ENCODE data around the gene RASGRP4.
A peak's percentile ranks its signal among the peaks of the same experiment; 100 is the strongest.

Gene RASGRP4

GRCh38 chr19:38424272-38424671 lies 1.7 kb downstream of the RASGRP4 start:
- H2AFZ ChIP-seq (ENCODE audit: low read length) = no peak overlapping the region
- H3K9me3 ChIP-seq (replicated peaks in 1 of 2; ENCODE audit: control insufficient read depth in 2 of 2, insufficient read depth in 1 of 2, low read depth in 1 of 2, low read length in 2 of 2) = no peaks in the 10 kb centered on the region
- no peaks in the 10 kb centered on the region for H3K36me3 ChIP-seq (replicated peaks in 1 of 2; ENCODE audit: control insufficient read depth in 2 of 2, insufficient read depth in 2 of 2, low read length in 2 of 2)
- H4K91ac ChIP-seq (ENCODE audit: low read depth, low read length, poor library complexity) = no peak overlapping the region
- no peak overlapping the region for H3K4me2 ChIP-seq (ENCODE audit: insufficient read depth, low read length, poor library complexity, severe bottlenecking)
- H2AK5ac ChIP-seq (ENCODE audit: low read depth, low read length) = no peak overlapping the region
- peaks cover 0 to 22% (median 0%) of the 10 kb centered on the region in 3 experiments for H3K27me3 ChIP-seq (ENCODE audit: control insufficient read depth in 3 of 3, insufficient read depth in 3 of 3, low read depth in 1 of 3, low read length in 3 of 3)
- H2BK12ac ChIP-seq (ENCODE audit: low read length) = no peak overlapping the region
- no peak overlapping the region for H3K27ac ChIP-seq (replicated peaks; ENCODE audit: low read length)
- H3K4me1 ChIP-seq (ENCODE audit: control insufficient read depth in 2 of 2, insufficient read depth in 1 of 2, low read depth in 1 of 2, low read length in 2 of 2) = peaks cover 0 to 2% of the 10 kb centered on the region in 2 donors
- H4K8ac ChIP-seq (ENCODE audit: low read depth, low read length) = no peak overlapping the region
- H3K4me3 ChIP-seq (ENCODE audit: low read length in 2 of 2) = no peak overlapping the region
- no peak overlapping the region for H2BK120ac ChIP-seq (ENCODE audit: low read depth, low read length)
- no peak overlapping the region for H2BK15ac ChIP-seq (ENCODE audit: low read length)
- H3K18ac ChIP-seq (ENCODE audit: low read length) = no peak overlapping the region
- H3K79me1 ChIP-seq (ENCODE audit: low read depth, low read length) = no peaks in the 10 kb centered on the region
- no peak for DNase-seq (ENCODE audit: low spot score)
- no peak overlapping the region for H3K23ac ChIP-seq (ENCODE audit: low read depth, low read length, poor library complexity)
- WGBS, 2 donors (ENCODE audit: extremely low coverage in 2 of 2, insufficient read length in 2 of 2, insufficient replicate concordance in 1 of 2) = no CpG with 5 or more reads among the region's 5 CpGs
- no peak overlapping the region for H3K9ac ChIP-seq (ENCODE audit: low read depth, low read length, poor library complexity)
- H3K14ac ChIP-seq (ENCODE audit: low read length) = no peak overlapping the region
- no peak overlapping the region for H2BK5ac ChIP-seq (ENCODE audit: low read length)
- no peak overlapping the region for H3K4ac ChIP-seq (ENCODE audit: low read length)

GRCh38 chr19:38422438-38422837 lies 3.6 kb downstream of the RASGRP4 start:
- Histone ChIP-seq H3K27ac (replicated peaks; ENCODE audit: low read length) (no peak overlapping the region), H3K4ac (ENCODE audit: low read length) (no peak overlapping the region), H2AFZ (ENCODE audit: low read length) (no peak overlapping the region), H3K18ac (ENCODE audit: low read length) (no peak overlapping the region), H4K91ac (ENCODE audit: low read depth, low read length, poor library complexity) (no peak overlapping the region), H3K79me1 (ENCODE audit: low read depth, low read length) (no peaks in the 10 kb centered on the region), H3K9me3 (replicated peaks in 1 of 2; ENCODE audit: control insufficient read depth in 2 of 2, insufficient read depth in 1 of 2, low read depth in 1 of 2, low read length in 2 of 2) (no peaks in the 10 kb centered on the region), H2BK12ac (ENCODE audit: low read length) (no peak overlapping the region), H3K4me1 (ENCODE audit: control insufficient read depth in 2 of 2, insufficient read depth in 1 of 2, low read depth in 1 of 2, low read length in 2 of 2) (peaks cover 0 to 8% of the 10 kb centered on the region in 2 donors), H3K14ac (ENCODE audit: low read length) (no peak overlapping the region), H3K36me3 (replicated peaks in 1 of 2; ENCODE audit: control insufficient read depth in 2 of 2, insufficient read depth in 2 of 2, low read length in 2 of 2) (no peaks in the 10 kb centered on the region), H4K8ac (ENCODE audit: low read depth, low read length) (no peak overlapping the region), H2BK120ac (ENCODE audit: low read depth, low read length) (no peak overlapping the region), H3K23ac (ENCODE audit: low read depth, low read length, poor library complexity) (no peak overlapping the region), H2AK5ac (ENCODE audit: low read depth, low read length) (no peak overlapping the region), H3K4me2 (ENCODE audit: insufficient read depth, low read length, poor library complexity, severe bottlenecking) (no peak overlapping the region), H3K27me3 (ENCODE audit: control insufficient read depth in 3 of 3, insufficient read depth in 3 of 3, low read depth in 1 of 3, low read length in 3 of 3) (peaks cover 0 to 39% (median 5%) of the 10 kb centered on the region in 3 experiments), H3K4me3 (ENCODE audit: low read length in 2 of 2) (no peak overlapping the region), H2BK5ac (ENCODE audit: low read length) (no peak overlapping the region), H2BK15ac (ENCODE audit: low read length) (no peak overlapping the region), H3K9ac (ENCODE audit: low read depth, low read length, poor library complexity) (no peak overlapping the region)
- DNase-seq (ENCODE audit: low spot score) = no peak
- no CpG with 5 or more reads among the region's 7 CpGs for WGBS, 2 donors (ENCODE audit: extremely low coverage in 2 of 2, insufficient read length in 2 of 2, insufficient replicate concordance in 1 of 2)

- WGBS, 2 donors (ENCODE audit: extremely low coverage in 2 of 2, insufficient read length in 2 of 2, insufficient replicate concordance in 1 of 2) = no CpG with 5 or more reads among the region's 14 CpGs
- Histone ChIP-seq H3K4me3 (ENCODE audit: low read length in 2 of 2) (no peak overlapping the region), H3K27ac (replicated peaks; ENCODE audit: low read length) (no peak overlapping the region), H2BK5ac (ENCODE audit: low read length) (peak overlapping the region; percentile 22), H2BK12ac (ENCODE audit: low read length) (no peak overlapping the region), H3K36me3 (replicated peaks in 1 of 2; ENCODE audit: control insufficient read depth in 2 of 2, insufficient read depth in 2 of 2, low read length in 2 of 2) (no peaks in the 10 kb centered on the region), H3K9ac (ENCODE audit: low read depth, low read length, poor library complexity) (no peak overlapping the region), H3K4me1 (ENCODE audit: control insufficient read depth in 2 of 2, insufficient read depth in 1 of 2, low read depth in 1 of 2, low read length in 2 of 2) (peaks cover 0 to 8% of the 10 kb centered on the region in 2 donors), H2BK15ac (ENCODE audit: low read length) (peak overlapping the region; percentile 78), H2AK5ac (ENCODE audit: low read depth, low read length) (no peak overlapping the region), H3K18ac (ENCODE audit: low read length) (no peak overlapping the region), H3K9me3 (replicated peaks in 1 of 2; ENCODE audit: control insufficient read depth in 2 of 2, insufficient read depth in 1 of 2, low read depth in 1 of 2, low read length in 2 of 2) (no peaks in the 10 kb centered on the region), H2BK120ac (ENCODE audit: low read depth, low read length) (no peak overlapping the region), H3K4me2 (ENCODE audit: insufficient read depth, low read length, poor library complexity, severe bottlenecking) (no peak overlapping the region), H4K91ac (ENCODE audit: low read depth, low read length, poor library complexity) (no peak overlapping the region), H3K23ac (ENCODE audit: low read depth, low read length, poor library complexity) (no peak overlapping the region), H3K14ac (ENCODE audit: low read length) (no peak overlapping the region), H4K8ac (ENCODE audit: low read depth, low read length) (no peak overlapping the region), H2AFZ (ENCODE audit: low read length) (no peak overlapping the region), H3K79me1 (ENCODE audit: low read depth, low read length) (no peaks in the 10 kb centered on the region), H3K27me3 (ENCODE audit: control insufficient read depth in 3 of 3, insufficient read depth in 3 of 3, low read depth in 1 of 3, low read length in 3 of 3) (peaks cover 0 to 45% (median 7%) of the 10 kb centered on the region in 3 experiments), H3K4ac (ENCODE audit: low read length) (no peak overlapping the region)
- no peak for DNase-seq (ENCODE audit: low spot score)
Measured at GRCh38 chr19:38421856-38422255, 4.2 kb downstream of the RASGRP4 start.

- Histone ChIP-seq H3K4me2 (ENCODE audit: insufficient read depth, low read length, poor library complexity, severe bottlenecking) (no peak overlapping the region), H2AK5ac (ENCODE audit: low read depth, low read length) (peak overlapping the region; percentile 84), H4K8ac (ENCODE audit: low read depth, low read length) (no peak overlapping the region), H4K91ac (ENCODE audit: low read depth, low read length, poor library complexity) (no peak overlapping the region), H3K14ac (ENCODE audit: low read length) (peak overlapping the region; percentile 87), H2BK120ac (ENCODE audit: low read depth, low read length) (no peak overlapping the region), H3K23ac (ENCODE audit: low read depth, low read length, poor library complexity) (peak overlapping the region; percentile 83), H3K79me1 (ENCODE audit: low read depth, low read length) (no peaks in the 10 kb centered on the region), H2AFZ (ENCODE audit: low read length) (no peak overlapping the region), H3K4ac (ENCODE audit: low read length) (no peak overlapping the region), H3K9me3 (replicated peaks in 1 of 2; ENCODE audit: control insufficient read depth in 2 of 2, insufficient read depth in 1 of 2, low read depth in 1 of 2, low read length in 2 of 2) (no peaks in the 10 kb centered on the region), H3K9ac (ENCODE audit: low read depth, low read length, poor library complexity) (peak overlapping the region; percentile 76), H3K27me3 (ENCODE audit: control insufficient read depth in 3 of 3, insufficient read depth in 3 of 3, low read depth in 1 of 3, low read length in 3 of 3) (peaks cover 0 to 49% (median 7%) of the 10 kb centered on the region in 3 experiments), H3K36me3 (replicated peaks in 1 of 2; ENCODE audit: control insufficient read depth in 2 of 2, insufficient read depth in 2 of 2, low read length in 2 of 2) (no peaks in the 10 kb centered on the region), H2BK15ac (ENCODE audit: low read length) (no peak overlapping the region), H3K4me3 (ENCODE audit: low read length in 2 of 2) (peak overlapping the region in 1 of 2 donors; percentile 18), H2BK12ac (ENCODE audit: low read length) (no peak overlapping the region), H3K4me1 (ENCODE audit: control insufficient read depth in 2 of 2, insufficient read depth in 1 of 2, low read depth in 1 of 2, low read length in 2 of 2) (peaks cover 0 to 8% of the 10 kb centered on the region in 2 donors), H3K27ac (replicated peaks; ENCODE audit: low read length) (no peak overlapping the region), H2BK5ac (ENCODE audit: low read length) (peak overlapping the region; percentile 13), H3K18ac (ENCODE audit: low read length) (no peak overlapping the region)
- WGBS, 2 donors (ENCODE audit: extremely low coverage in 2 of 2, insufficient read length in 2 of 2, insufficient replicate concordance in 1 of 2) = no CpG with 5 or more reads among the region's 9 CpGs
- DNase-seq (ENCODE audit: low spot score) = no peak
Measured at GRCh38 chr19:38420935-38421334, 5.1 kb downstream of the RASGRP4 start.

Data from neuronal stem cell (in vitro differentiated cells).